ENCODE data around the gene HDAC10.

DNA sequence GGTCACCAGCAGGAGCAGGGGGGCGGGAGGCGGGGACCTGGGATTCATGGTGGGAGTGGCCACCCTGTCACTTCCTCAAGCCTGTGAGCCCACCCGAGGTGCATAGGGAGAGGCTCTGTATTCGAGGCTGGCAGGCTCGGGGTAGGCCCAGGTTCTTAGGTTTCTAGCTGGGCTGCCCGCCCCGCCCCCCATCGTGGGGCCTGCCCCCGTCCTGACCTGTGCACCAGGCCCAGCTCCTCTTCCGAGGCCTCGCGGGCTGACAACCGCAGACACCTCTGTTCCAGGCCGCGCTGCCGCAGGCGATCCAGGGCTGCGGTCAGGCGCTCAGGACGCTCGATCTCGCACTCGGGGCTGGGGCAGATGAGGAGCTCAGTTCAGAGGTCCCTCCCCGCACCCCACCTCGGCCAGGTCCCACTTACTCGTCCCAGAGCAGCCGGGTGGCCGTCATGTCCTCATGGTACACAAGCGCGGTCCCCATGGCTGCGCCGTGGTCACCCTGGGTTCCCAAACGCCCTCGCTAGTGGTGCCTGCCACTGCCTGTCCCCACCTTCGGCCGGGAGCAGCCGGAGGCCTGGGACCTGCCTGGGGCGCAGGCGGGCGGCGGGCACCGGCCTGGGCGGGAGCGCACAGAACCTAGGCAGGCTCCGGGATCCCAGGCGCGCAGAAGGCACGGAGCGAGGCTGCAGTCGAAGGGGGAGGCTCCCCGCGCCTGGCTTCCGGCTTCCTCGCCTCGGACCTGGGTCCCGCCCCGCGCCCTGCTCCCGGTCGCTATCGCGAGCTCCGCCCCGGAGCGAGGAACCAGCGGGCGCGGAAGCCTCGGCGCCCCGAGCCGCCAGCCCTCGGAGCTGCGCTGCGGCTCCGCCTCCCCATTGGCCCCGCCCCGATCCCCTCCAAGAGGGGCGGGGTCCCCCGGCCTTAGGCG, at the start of gene HDAC10:
- TF ChIP-seq EZH2 (IDR thresholded peaks at IDR 0.05) = peak; percentile 28
- TF ChIP-seq, protein P1, sequence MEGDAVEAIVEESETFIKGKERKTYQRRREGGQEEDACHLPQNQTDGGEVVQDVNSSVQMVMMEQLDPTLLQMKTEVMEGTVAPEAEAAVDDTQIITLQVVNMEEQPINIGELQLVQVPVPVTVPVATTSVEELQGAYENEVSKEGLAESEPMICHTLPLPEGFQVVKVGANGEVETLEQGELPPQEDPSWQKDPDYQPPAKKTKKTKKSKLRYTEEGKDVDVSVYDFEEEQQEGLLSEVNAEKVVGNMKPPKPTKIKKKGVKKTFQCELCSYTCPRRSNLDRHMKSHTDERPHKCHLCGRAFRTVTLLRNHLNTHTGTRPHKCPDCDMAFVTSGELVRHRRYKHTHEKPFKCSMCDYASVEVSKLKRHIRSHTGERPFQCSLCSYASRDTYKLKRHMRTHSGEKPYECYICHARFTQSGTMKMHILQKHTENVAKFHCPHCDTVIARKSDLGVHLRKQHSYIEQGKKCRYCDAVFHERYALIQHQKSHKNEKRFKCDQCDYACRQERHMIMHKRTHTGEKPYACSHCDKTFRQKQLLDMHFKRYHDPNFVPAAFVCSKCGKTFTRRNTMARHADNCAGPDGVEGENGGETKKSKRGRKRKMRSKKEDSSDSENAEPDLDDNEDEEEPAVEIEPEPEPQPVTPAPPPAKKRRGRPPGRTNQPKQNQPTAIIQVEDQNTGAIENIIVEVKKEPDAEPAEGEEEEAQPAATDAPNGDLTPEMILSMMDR (IDR thresholded peaks at IDR 0.05) = no peak

Measured in neural progenitor cell (in vitro differentiated cells).